Hematopoietic multipotent progenitor cell treated with erythropoietin and hydrocortisone succinate and interleukin-3 and kit ligand, for 4 days (in vitro differentiated cells): Measurements from ENCODE around the gene BAK1.
"Not testable (repeated sequence)": the region's sequence is repeated elsewhere in the genome, so short reads cannot be mapped to it uniquely, and the experiment has no call there.

Experiments
- DNase-seq: peaks from one replicate; pipeline ENCODE4 v3.0.0-alpha.2; 2015

BAK1 gene

DNA sequence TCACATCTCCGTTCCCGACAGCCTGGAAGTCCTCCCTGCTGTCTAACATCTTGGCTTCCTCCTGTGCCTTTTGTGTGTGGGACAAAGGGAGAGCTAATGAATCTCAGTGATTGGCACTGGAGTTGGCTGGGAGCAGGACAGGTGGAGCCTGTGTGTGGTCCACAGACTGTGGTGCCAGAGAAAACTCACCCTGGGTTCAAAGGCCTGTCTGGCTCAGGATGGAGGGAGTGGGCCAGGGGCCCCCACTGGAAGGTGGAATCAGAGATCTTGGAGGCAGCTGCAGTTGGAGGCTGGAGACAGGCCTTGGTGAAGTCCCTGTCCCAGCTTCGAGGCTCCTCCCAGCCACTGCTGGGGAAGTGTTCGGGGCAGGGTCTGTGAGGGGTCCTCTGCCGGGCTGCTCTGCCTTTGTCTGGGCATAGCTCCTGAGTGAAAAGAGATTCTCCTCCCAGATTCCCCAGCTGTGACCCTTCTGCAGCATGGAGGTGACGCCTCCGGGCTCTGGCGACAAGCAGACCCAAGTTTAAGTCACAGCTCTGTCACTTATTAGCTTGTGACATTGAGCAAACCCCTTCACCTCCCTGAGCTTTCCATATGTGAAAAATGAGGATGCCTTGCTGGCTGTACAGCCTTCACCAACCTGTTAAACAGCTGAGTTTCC is 27.2 kb upstream of the BAK1 start:
- no peak for DNase-seq

DNA sequence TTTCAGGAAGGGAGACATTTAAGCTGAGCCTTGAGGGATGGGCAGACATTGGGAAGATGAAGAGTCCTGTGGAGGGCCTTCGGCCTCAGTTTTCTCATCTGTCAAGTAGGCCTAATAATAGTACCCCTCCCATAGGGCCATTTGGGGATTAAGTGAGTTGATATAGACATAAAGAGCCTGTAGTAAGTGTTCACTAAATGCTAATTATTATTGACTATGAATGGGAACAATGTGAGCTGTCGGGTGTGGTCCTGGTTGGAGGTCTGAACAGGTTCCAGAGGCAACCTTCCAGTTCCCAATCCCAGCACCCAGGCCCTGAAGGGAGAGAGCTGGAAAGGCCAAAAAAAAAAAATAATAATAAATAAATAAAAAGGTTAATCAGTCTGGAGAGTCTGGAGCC is 26.6 kb upstream of the BAK1 start:
- no peak for DNase-seq

DNA sequence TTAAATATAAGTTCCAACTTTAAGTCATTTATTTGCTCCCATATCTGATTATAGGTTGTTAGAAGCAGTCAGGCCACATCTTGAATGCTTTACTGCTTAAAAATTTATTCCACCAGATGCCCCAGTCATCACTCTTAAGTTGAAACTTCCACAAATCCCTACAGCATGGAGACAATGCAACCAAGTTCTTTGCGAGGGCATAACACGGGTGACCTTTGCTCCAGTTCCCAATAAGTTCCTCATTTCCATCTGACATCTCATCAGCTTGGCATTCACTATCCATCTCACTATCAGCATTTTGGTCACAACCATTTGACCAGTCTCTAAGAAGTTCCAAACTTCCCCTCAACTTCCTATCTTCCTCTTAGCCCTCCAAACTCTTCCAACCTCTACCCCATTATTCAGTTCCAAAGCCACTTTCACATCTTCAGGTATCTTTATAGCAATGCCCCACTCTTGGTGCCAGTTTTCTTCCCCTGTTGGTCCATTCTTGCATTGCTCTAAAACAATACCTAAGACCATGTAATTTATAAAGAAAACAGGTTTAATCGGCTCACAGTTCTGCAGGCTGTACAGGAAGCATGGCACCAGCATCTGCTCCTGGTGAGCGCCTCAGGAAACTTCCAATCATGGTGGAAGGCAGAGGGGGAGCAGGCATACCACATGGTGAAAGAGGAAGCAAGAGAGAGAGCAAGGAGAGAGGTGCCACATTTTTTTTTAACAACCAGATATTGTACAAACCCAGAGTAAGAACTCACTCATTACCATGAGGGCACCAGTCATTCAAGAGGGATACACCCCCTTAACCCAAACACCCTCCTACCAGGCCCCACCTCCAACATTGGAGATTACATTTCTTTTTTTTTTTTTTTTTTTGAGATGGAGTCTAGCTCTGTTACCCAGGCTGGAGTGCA is 25.1 kb upstream of the BAK1 start:
- no peak for DNase-seq

- DNase-seq, result peak; percentile 57
Measured at GRCh38 chr6:33602180-33602579, 22.1 kb upstream of the BAK1 start.

- no peak for DNase-seq
Measured at GRCh38 chr6:33600761-33601160, 20.7 kb upstream of the BAK1 start.

GRCh38 chr6:33599413-33599938 is 19.4 kb upstream of the BAK1 start:
- DNase-seq, result no peak

- no peak for DNase-seq
Measured at GRCh38 chr6:33597551-33598322, 17.7 kb upstream of the BAK1 start.

DNA sequence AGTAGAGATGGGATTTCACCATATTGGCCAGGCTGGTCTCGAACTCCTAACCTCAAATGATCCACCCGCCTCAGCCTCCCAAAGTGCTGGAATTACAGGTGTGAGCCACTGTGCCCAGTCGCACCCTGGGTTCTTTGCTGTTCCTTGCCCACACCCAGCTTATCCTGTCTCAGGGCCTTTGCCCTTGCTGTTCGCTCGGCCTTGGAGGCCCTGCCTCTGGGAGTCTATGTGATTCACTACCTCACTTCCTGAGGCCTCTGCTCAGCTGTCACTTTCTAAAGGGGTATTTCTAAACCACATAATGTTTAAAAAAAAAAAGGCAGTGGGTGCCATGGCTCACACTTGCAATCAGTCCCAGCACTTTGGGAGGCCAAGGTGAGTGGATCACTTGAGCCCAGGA is 16.8 kb upstream of the BAK1 start:
- not testable (repeated sequence) for DNase-seq

GRCh38 chr6:33595001-33595846 is 15.1 kb upstream of the BAK1 start:
- DNase-seq, result no peak

- DNase-seq, result no peak
Measured at GRCh38 chr6:33593414-33593727, 13.3 kb upstream of the BAK1 start.

DNA sequence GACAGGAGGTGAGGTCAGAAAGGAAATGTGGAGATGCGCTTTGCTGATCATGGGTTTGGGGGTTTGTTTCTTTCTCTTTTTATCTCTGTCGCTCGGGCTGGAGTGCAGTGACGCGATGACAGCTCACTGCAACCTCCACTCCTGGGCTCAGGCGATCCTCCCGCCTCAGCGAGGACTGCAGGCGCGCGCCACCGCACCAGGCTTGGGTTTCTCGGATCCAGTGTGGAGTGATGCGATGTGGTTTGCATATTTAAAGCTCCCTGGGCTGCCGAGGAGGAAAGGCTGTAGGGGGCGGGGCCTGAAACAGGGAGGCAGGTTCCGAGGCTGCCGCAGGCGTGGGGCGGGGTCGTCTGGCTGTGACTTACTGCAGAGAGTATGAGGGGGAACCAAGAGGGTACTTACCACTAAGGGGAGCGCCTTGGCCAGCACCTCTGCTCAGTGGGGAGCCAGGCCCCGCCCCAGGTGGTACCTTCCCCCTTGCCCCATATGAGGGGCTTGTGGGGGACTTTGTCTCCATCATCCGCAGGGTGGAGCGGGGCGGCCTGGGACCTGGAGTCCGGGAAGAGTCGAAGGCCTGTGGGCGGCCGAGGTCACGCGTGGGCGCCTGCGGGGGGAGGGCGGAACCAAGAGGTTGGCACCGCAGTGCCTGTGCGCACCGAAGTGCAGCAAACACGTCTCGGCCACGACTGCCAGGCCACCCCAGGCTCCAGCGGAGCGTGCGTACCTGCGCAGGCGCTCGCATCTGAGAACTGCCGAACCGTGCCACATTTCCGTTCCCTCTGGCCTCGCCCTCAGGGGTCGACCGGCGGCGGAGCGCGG is 12.7 kb upstream of the BAK1 start:
- DNase-seq, result no peak

- DNase-seq, result no peak
Measured at GRCh38 chr6:33592280-33592594, 12.2 kb upstream of the BAK1 start.

- DNase-seq, result no peak
Measured at GRCh38 chr6:33591424-33592032, 11.5 kb upstream of the BAK1 start.

DNA sequence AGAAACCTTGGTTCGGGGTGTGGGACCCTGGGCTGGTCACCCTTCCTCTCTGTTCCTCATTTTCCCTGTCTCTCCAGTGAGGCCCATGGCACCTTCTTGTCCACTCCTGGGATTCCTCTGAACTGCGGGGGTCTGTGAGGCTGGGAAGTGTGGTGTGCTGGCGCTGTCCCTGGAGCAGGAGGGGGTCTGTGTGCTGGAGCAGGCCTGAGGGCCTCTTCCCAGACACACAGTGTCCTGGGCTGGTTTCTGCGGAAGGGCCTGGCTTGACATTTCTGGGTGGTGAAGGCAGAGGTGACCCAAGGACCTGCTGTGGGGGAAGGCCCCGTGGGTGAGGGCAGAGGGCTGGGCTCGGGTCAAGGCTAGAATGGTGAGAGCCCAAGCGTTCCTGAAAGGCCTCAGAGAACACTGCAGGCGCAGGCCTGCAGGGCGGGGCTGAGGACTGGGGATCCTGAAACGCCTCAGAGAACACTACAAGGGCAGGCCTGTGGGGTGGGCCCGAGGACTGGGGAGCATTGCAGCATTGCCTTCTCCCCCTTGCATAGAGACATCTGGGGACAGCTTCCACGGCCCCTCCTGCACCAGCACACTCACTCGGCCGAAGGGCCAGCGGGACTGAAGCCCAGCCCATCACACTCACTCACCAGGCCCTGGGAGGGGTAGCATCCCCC is 10.6 kb upstream of the BAK1 start:
- no peak for DNase-seq

- DNase-seq, result peak; percentile 62
Measured at GRCh38 chr6:33589731-33590530, 9.9 kb upstream of the BAK1 start.

- no peak for DNase-seq
Measured at GRCh38 chr6:33589392-33589730, 9.3 kb upstream of the BAK1 start.

DNA sequence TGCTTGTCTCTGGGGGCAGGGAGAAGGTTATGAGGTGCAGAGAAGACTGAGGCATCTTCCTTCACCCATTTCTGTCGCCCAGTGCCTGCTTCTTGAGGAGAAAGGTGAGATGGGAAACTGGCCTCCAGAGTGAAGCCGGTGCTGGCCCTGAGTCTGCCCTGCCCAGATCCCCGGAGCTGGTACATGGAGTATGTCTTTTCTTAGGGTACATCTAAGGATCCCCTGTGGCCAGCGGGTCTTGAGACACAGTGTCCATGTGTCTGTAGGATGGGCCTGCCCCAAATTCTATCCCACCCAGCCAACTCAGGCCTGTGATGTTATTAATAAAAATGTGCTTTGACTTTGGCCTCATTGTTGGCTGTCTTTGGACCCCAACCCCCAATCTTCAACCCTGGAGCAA is 8.8 kb upstream of the BAK1 start:
- DNase-seq, result no peak

GRCh38 chr6:33587529-33587928 is 7.5 kb upstream of the BAK1 start:
- no peak for DNase-seq

DNA sequence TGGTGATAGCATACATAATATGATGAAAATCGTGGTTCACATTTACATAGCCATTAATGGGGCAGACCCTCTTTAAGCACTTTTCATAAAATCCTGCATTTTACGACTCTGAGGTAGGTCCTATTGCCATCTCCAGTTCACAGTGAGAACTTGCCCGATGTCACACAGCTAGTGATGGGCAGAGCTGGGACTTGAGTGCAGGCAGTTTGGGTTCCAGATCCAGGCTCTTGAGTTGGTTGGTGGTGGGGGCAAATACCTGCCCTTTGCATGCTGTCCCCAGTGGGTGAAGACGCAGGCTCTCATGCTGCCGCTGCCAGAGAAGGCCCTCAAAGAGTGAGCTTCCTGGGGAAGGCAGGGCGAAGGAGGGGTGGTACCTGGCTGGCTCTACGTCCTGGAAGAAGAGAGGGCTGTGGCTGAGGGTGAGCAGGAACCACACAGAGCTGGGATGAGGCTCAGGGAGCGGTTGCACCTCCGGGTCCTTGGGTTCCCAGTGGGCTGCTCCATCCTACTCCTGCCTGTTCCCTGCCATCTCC is 6.1 kb upstream of the BAK1 start:
- DNase-seq, result no peak
